HG03159 (cell line): ENCODE results near the gene TANGO2.

Experiments used
- ATAC-seq: cut with Tn5 transposase; IDR thresholded peaks from one replicate; pipeline ENCODE4 v1.9.1; 2021; ENCODE audit warnings: mild to moderate bottlenecking, moderate library complexity; ENCODE audit not compliant: unreplicated experiment

TANGO2 gene

DNA sequence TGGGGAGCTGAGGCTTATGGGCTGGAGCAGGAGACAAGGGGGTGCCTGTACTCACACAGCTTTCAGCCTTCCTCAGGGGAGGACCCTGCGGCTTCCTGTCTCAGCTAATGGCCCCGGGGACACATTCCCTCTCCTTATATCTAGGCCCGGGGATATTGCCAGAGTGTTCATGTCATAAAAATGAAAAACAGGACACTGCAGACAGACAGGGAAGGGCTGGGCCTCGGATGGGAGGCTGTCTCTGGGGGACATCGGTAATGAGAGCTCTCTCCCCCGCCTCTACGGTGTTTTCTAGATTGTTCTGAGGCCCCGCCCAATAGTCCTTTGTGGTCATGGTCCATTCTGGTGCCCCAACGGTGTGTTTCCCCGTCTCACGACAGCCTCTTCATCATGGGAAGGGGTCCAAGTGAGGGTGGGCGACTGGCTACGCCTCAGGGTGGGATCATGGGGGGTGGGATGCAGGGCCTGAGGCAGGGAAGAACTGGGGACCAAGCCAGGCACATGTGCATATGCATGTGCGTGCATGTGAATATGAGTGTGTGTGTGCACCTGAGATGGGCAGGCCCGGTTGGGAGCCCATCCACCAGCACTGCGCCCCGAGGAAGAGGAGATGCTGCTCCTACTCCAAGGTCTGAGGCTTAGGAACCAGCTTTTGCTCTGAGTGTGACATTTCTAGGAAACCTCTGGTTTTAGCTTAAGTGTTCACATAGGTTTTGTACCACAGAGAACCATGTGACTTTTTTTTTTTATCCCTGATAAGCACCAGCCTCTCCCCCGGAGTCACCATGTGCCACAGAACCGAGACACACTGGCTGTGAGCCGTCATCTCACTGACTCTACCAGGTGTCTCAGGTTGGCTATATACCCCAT lies 9.6 kb upstream of the TANGO2 start:
- no peak for ATAC-seq

DNA sequence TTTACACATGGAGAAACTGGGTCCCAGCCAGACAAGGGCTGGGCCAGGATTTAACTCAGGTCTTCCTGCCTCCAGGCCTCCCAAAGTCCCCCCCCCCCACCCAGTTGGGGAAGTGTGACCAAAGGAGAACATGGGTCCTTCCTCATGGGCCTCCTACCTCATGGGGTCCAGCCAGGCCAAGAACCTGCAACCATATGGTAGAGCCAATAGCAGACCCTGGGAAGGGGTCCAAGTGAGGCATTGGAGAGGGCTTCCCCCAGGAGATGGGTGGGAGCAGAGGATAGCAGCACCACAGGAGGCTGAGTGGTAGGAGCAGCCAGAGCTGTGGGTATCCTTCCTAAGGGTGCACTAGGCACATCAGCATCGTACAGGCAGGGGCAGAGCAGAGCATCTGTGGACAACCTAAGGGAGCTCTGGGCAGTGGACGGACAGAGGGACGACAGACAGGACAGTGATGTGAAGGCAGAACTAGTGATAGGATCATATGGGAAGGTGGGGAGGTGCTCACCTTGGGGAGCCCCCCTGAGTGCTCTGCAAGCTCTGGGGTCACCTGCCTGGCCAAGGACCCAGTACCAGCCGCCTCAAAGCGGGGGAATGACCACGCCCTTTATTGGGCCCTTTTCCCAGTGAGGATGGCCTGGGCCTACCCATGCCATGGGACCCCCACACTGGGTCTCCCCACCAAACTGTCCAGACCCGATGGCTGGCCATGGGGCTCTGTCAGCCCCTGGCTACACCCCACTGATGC lies 8.7 kb upstream of the TANGO2 start:
- no peak for ATAC-seq

DNA sequence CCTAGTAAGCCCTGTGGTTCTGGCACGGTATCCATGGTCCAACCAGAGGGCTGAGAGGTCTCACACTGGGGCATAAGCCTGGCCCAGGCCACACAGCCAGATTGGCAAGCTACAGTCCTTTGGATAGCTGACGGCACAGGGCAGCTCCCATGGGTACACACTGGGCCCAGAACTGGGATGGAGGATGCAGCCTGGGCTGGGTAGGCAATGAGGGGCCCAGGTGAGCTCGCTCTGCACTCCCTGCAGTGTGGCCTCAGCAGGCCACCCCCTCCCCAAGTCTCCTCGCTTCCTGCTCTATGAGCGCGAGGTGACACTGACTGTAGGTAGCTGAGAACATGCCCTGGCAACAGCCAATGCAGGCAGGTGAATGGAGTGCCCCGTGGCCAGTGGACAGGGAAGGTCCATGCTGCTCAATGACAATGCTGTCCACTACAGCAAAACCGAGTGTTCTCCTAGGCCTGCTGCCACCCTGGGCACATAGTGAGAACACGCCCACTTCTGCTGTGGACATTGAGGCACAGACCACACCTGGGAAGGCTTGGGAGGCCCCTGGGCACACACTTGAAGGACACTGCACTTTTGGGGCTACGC lies 8.1 kb upstream of the TANGO2 start:
- no peak for ATAC-seq

DNA sequence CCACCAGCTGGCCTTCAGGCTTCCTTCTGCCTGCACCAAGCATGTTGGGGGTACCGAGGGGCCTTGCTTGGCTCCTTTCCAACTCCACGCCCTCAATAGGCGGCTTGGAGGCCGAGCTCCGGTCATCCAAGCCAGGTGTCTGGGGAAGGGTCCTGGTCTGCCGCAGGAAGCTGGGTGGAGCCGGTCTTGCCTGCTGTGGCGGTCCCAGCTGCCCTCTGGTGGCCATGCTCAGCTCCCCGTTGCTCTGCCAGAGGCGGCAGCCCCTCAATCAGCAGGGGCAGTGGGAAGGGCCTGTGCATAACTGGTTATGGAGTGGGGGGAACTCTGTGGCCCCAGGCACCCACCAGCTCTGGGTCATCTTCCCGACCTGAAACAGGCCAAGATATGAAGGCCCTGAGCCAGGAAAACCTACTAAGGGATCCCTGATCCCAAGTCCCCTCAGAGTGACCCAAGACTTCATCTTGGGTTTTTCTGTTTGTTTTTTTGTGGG lies 7.5 kb upstream of the TANGO2 start:
- ATAC-seq: no peak

DNA sequence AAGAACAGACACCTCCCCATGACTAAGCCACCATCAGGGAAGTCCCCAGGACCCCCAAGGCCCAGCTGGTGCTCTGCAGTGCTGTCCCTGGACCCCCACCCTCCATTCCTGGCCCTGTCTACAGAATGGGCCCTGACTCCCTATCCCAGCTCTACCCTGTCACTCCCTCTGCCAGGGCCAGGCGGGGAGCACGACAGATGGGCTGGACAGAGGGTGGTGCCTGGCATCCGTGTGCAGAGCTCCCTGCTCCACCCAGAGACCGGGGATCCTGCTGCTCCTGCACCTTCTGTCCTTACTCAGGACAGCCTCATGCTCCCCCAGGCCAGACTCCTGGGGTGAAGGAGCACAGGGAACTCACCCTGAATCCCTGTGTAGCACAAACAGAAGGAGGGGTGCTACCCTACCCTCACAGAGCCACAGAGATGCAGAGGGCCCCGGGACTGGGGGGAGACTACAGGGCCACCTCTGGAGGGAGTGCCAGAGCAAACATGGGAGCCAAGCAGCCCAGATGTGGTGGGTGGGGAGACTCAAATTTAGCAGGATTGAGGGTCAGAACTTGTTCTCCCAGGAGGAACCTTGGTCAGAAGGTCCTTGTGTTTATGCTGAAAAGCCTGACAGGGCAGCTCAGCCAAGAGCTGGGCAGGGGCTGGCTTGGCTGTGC lies 6.3 kb upstream of the TANGO2 start:
- no peak for ATAC-seq

DNA sequence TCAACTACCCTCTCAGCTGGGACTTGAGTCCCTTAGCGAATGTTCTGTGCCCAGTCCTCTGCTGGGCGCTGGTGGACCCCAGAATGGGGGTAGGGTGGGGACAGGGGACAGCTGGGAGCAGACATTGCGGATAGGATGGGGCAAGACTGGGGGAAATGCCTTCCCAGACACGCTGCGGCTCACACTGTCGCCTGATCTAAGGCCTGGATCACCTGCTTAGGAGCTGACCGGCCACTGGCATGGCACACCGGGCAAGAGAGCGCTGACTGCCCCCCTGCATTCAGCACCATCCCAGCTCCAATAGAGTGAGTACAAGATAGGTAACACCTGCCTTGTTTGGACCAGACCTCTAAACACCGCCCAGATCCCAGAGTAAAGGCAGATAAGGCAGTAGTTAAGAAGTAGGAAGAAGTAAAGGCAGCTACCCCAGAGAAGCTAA lies 5.7 kb upstream of the TANGO2 start:
- no peak for ATAC-seq

DNA sequence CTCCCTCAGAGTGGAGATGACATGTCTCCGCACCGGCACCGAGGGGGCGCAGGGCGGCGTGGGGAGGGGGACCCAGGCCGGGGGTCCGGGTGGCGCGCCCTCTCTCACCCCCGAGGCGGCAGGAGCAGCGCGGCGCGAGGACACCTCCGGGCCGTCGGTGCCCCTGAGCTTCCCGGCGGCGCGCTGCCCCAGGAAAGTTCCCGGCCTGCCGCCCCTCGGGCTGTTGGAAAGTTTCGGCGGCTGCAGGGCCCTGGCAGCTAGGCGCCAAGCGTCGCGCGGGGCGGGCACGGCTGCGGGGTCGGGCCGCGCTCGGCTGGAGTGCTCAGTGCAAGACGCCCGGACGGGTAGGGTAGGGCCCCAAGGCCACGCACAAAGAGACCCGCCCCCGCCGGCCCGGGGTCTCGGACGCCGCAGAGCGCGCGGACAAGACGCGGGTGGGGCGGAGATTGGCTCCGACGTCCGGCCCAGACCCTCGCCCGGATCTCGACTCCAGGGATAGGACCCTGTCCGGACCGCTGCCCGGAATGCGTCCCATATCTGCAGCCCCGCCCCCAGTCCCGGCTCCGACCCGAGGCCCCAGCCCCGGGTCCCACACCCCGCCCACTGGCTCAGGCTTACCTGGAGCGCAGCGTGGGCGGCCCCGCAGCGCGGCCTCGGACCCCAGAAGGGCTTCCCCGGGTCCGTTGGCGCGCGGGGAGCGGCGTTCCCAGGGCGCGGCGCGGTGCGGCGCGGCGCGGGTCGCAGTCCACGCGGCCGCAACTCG lies 4.8 kb upstream of the TANGO2 start:
- ATAC-seq: no peak

DNA sequence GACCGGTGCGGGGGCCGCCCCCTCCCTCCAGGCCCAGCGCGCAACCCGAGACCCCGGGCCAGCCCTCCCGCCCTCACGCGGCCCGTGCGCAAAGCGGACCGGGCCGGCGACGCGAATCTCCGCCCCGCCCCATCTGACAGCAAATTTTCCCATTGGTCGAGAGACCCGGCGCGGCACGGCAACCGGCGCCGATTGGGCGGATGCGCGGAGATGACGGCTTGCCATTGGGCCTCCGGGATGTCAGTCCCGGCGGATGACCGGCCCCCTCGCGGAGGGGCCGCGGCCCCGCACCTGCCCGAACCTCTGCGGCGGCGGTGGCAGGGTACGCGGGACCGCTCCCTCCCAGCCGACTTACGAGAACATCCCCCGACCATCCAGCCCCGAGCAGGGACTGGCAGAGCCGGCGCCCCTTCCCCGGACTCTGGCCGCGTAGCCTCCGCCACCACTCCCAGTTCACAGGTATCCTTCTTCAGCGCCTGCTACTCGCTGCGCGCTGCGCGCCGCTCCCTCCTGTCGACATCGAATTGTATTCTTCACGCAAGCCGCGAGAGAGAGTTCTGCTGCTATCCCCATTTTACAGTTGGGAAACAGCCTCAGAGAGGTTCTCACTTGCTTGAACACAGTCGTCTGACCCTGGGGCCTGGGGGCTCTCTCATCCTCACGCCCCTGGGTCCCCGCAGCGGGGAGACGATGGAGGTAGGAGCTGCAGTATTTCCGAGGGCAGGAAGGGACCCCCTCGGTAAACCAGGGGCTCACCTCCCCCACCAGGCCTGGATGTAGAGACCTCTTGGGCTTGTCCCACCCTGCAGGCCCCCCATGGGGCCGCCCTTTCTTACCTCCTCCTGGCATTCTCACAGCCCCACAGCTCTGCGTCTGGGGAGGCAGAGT lies 3.9 kb upstream of the TANGO2 start, which contains the start of gene ARVCF:
TSS of gene ARVCF (minus strand) at position 90 of the 888 bp plus-strand sequence. CDS start 26,029 bp downstream, outside the sequence.
- peak; percentile 62 for ATAC-seq

DNA sequence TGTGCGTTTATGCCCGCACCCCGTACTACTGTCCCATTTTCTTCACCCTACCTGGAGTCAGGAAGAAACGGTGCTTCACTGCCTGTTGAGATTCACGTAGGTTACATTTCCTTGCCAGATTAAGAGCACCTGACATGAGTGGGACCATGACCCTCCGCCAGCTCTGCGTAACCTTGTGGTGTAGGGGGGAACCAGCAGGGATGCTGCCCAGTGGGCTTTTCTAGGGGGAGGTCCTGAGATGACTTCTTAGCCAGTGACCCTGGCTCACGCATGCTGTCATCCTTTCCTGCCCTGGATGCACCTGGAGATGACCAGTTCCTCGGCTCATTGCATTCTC lies 3.3 kb upstream of the TANGO2 start:
- no peak for ATAC-seq

DNA sequence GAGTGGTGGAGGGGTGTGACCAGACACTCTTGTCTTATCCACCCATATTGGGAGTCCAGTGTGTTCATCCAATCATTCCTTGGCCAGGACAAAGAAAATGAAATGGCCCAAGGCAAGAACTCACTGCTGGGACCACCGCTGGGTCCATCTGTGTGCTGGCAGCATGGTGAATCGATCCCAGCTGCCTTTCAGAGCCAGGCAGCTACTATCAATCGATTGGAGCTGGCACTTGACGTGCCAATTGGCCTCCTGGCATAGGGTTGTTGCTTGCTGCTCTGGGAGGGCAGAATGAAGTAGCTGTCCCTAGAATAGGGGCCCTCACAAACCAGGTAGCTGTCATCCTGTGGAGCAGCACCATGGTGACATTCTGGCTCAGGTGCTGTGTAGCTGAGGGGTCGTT lies 2.9 kb upstream of the TANGO2 start:
- no peak for ATAC-seq

DNA sequence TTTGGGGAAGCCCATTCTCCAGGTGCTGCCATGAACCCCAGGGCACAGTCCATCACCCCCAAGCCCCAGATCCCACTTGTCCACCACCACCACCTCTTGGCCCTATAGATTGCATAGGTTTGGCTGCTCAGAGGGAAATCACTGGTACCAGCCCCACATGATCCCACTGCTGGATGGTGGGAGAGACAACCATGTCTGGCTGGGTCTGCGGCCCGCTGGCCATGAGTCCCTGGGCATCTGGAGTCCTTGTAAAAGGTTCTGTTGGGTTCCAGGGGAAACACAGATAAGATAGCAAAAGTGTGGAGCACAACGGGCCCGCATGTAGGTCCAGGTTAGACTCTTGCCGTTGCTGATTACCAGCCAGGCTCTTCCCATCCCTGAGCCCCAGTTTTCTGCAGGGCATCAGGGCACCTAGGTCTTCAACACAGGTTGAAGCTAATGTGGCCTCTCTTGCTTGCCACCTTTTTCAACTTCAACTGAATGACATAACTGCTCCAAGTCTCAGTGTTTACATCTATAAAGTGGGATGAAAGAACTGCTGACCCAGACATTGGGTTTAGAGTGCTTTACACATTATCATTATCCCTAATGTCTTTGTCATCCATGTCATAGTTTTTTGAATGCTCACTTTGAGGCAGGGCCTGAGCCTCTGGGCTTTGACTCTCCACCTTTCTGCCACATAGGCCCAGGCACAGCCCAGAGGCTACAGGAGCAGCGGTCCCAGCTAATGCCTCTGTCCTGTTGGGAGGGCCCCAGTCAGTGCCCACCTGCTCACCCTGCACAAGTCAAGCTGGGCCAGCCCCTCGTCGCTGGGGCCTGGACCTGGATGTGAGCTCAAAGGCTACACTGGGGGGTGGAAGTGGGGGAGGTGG lies 1.0 kb upstream of the TANGO2 start:
- ATAC-seq: no peak

DNA sequence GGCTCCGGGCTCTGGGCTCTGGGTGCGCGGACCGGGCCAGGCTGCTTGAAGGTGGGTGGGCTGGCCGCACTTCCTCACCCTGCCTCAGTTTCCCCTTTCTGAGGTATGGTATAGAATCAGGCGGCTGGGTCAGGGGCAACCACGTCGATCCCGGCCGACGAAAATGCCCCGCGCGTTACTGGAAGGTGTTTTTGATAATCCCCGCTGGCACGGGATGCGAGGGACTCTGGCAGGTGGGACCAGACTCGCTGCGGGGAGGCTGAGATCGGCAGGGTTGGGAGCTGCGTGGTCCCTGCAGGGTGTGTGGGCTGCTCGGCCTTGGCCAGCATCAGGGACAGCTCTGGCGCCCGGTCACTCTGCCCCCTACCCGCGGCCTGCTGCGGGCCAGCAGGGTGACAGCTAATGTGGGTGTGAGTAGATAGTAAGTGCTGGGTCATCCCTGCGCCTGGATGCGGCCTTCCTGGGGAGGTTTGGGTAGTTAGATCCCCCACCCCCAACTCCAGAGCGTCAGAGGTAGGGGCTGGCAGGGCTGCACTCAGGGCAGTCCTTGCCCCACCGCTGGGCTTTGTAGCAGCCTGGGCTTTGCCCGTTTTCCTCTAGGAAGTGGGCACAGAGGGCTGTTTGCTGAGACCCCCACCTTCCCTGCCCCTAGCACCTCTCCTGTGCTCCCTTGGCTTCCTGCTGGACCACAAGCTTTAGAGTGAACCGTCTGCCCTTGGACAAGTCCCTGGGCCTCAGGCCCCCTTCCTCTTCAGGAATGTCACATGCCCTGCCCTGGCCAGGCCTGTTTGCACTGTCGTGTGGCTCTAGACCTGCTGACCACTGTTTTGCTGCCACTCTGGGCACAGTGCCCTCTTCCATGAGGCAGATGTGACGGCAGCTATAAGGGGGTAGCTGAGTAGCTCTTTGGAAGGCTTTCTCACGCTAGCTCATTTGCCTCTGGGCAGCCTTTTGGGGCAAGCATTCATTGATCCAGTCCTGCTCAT lies 579 bp downstream of the TANGO2 start:
- no peak for ATAC-seq

DNA sequence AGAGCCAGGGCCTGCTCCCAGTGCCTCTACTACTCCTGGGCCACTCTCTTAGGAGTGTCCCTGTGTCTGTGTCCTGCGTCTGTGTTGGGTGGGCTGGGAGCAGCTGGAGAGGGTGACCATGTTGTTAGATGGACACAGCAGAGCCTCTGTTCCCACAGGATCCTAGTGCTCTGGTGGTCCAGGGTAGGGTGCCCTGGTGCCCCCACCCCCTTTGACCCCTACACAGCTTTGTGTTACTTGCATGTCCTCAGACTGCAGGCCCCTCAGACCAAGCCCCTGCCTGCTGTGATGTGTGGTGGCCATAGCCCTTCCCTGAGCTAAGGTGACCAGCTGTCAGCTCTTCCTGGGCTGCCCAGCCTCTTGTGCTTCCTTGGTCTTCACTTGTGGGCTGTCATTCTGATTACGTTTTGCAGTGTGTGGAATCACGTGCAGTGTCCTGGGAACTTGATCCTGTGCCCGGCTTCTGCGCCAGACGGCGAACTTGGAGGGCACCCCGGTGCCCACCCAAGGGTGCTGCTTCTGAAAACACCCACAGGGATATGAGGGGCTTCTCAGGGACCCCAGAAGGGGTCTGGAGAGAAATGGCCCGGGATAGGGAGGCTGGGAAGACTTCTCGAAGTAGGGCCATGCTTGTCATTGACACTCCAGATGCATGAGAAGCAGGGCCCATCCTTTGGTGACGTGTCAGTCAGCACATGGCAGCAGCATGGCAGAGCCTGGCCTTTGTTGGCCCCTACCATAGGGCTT lies 1.5 kb downstream of the TANGO2 start:
- ATAC-seq: no peak

DNA sequence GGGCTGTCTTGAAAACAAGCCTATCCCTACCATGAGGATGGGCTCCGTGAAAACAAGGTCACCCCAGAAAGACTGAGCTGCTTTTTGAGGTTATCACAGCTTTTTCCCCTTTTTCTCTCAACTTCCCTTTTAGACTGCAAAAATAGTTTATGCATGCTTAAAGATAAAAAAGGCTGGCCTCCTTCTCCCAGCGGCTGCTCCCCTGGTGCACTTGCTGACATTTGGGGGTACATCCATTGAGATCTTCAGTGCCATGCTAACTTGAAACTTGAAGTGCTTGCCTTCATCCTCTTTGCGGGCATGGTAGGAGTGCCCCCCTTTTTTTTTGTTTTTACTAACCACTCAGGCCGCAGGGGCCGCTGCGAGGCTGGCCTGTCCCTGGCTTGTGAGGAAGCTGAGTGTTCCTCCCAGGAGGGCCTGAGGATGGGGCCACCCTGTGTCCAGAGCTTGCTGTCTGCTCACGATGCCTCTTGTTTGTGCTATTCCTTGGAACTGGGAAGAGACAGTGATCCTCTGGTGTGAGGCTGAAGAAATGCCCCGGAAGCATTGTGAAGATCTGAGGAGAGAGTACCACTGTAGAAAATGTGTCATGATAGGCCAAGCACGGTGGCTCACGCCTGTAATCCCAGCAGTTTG lies 2.2 kb downstream of the TANGO2 start:
- no peak for ATAC-seq

DNA sequence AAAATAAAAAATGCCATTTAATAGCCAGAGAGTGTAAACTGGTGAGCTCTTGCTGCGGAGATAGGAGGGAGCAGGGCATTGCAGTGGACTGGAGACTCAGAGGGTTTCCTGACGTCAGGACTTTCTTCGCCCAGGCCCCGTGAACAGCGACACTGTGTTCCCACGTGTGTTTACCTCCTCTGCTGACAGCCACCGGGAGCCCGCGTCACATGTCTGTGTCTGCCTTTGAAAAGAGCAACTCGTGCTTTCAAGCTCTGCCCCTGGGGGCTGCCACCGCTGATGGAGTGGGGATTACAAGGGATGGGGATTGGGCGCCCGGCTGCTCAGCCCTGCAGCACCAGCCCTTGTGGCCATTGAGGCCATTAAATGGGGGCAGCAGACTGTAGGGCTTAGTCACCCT lies 3.3 kb downstream of the TANGO2 start:
- ATAC-seq: no peak
